GM21723 (cell line): Measurements from ENCODE around the gene FBXO44.
"Not testable (repeated sequence)": the region's sequence is repeated elsewhere in the genome, so short reads cannot be mapped to it uniquely, and the experiment has no call there.

Source experiments
- ATAC-seq: cut with Tn5 transposase; IDR thresholded peaks from one replicate; pipeline ENCODE4 v1.9.1; 2021; ENCODE audit warnings: mild to moderate bottlenecking, moderate library complexity; ENCODE audit not compliant: unreplicated experiment

The FBXO44 gene, protein sequence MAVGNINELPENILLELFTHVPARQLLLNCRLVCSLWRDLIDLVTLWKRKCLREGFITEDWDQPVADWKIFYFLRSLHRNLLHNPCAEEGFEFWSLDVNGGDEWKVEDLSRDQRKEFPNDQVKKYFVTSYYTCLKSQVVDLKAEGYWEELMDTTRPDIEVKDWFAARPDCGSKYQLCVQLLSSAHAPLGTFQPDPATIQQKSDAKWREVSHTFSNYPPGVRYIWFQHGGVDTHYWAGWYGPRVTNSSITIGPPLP

GRCh38 chr1:11654137-11654938 lies at the start of gene FBXO44, which contains the start of gene FBXO2:
TSS of gene FBXO44 (plus strand) at chr1:11654877. CDS start at chr1:11655836, 959 bp downstream.
TSS of gene FBXO2 (minus strand) at chr1:11654429. CDS start at chr1:11654340, 89 bp downstream.
- peak; percentile 75 for ATAC-seq

GRCh38 chr1:11606775-11607174 lies 47.9 kb upstream of the FBXO44 start:
- no peak for ATAC-seq

- ATAC-seq, result not testable (repeated sequence)
Measured at GRCh38 chr1:11608596-11609130, 46.0 kb upstream of the FBXO44 start.

- not testable (repeated sequence) for ATAC-seq
Measured at GRCh38 chr1:11609378-11609777, 45.3 kb upstream of the FBXO44 start.

DNA sequence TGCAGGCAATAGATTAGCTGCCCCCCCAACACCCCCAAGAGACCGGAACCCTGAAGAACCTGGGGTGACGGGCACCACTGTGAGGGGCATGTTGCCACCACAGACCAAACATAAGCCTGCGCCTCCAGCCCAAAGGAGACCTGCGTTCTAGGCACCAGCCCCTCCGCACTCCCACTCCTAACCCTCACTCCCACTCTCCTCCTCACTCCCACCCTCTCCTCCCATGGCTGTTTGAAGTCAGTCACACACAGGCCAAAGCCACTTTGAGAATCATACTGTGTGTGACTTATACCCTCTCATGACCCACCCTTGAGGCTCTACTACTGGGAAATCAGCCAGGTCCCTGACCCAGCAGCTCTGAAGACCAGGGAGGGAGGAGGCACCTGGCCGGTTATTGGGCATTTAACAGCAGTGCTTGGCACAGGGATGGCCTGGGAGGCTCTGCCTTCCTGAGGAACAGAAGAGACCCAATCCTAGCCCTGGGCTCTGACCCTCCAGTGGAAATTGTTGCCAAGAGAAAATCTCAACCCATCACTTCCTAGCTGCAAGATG lies 44.0 kb upstream of the FBXO44 start:
- no peak for ATAC-seq

- no peak for ATAC-seq
Measured at GRCh38 chr1:11611638-11612327, 42.9 kb upstream of the FBXO44 start.

GRCh38 chr1:11613347-11613746 lies 41.3 kb upstream of the FBXO44 start:
- no peak for ATAC-seq

GRCh38 chr1:11615090-11615489 lies 39.6 kb upstream of the FBXO44 start:
- no peak for ATAC-seq

DNA sequence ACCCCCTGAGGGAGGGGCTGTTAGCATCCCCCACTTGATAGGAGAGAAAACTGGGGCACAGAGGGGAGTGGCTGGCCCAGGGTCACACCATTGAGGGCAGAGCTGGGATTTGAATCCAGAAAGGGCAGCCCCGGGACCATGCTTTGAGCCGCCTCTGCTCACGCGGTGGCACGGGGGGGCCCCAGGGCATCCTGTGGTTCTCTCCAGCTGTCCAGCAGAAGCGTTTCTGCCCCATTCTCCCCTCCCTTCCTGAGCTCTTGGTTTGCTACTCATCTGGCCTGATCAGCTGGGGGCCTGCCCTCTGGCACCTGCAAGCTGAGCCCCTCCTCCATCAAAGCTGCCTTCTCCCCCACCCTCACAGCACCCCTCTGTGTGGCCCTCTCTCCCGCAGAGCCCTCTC lies 37.9 kb upstream of the FBXO44 start:
- no peak for ATAC-seq

DNA sequence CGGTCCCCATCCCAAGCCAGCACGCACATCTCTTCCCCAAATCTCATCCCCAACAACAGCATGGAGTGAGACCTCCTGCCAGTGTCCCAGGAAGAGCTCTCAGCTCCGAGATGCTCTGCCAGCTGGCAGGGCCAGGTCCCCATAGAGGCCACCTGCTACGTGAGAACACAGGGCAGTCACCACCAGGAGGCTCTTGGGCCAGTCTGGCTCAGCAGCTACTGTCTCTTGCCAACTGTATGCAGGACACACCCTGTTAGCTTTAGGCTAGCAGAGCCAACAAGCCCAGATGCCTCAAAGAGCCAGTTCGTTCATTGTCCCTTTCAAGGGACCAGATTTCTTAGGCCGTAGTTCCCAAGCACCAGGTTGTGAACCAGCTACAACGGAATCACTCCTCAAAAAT lies 37.4 kb upstream of the FBXO44 start:
- no peak for ATAC-seq

GRCh38 chr1:11617741-11618140 lies 36.9 kb upstream of the FBXO44 start:
- ATAC-seq, result no peak

GRCh38 chr1:11620405-11620804 lies 34.3 kb upstream of the FBXO44 start:
- no peak for ATAC-seq

DNA sequence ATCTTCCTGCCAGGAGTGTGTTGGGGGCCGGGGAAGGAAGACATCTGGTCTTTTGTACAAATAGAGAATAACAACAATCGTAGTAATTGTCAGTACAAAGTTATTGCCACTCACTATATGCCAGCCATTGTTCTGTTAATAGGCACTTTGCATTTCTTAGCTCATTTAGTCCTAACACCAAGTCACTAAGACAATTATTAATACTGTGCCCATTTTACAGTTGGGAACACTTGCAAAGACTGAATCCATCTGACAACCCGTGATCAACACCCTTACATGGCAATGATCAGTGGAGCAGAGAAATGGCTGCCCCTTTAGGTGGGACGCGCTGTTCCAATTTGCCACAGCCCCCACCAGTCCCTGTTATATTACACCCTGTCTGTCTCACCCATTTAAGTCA lies 33.8 kb upstream of the FBXO44 start:
- ATAC-seq, result no peak

DNA sequence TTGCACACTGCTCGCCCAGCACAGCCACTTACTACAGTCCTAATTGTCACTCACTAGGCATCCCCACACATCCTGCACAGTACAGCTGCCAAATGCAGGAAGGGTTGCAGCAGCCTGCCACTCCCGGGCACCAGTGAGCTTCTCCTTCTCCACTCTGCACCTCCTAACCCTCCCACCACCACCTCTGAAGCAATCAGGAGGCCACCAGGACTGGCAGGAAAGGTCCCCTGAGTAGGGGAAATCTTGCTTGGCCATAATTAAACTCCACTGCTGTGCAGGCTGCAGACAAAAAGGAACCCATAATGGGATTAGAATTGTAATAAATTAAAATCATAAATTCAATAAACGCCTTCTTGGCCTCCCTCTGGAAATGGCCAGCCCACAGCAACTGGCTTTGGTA lies 32.3 kb upstream of the FBXO44 start:
- no peak for ATAC-seq

GRCh38 chr1:11623702-11624101 lies 31.0 kb upstream of the FBXO44 start:
- no peak for ATAC-seq

GRCh38 chr1:11626551-11626950 lies 28.1 kb upstream of the FBXO44 start:
- ATAC-seq, result no peak

DNA sequence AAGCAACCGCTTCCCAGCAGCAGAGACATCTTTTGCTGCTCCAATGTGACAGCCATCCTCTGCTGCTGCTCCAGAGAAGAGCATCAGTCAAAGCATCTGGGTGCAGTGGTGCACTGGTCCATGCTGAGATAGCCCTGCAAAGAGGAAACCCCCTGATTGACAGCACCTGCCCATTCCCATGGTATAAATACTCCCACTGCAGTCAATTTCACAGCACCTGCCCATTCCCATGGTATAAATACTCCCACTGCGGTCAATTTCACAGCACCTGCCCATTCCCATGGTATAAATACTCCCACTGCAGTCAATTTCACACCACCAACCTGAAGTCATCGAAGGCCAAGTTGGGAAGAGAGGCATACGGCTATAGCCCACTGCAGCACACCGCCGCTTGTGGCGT lies 25.9 kb upstream of the FBXO44 start:
- ATAC-seq, result no peak

GRCh38 chr1:11629184-11630016 lies 25.3 kb upstream of the FBXO44 start:
- ATAC-seq, result no peak

GRCh38 chr1:11634365-11635192 lies 20.1 kb upstream of the FBXO44 start:
- ATAC-seq, result no peak
